ENCODE data around the gene FAM156B. TPM values are rescaled to one million over a fixed set of nuclear protein-coding genes. Genes with fewer than 3 reads are reported as not detected.
A peak's percentile ranks its signal among the peaks of the same experiment; 100 is the strongest.
"Not testable (repeated sequence)": the region's sequence is repeated elsewhere in the genome, so short reads cannot be mapped to it uniquely, and the experiment has no call there.

FAM156B gene
- total RNA-seq, 1 donor from 2014 or later, result 3.6 TPM

DNA sequence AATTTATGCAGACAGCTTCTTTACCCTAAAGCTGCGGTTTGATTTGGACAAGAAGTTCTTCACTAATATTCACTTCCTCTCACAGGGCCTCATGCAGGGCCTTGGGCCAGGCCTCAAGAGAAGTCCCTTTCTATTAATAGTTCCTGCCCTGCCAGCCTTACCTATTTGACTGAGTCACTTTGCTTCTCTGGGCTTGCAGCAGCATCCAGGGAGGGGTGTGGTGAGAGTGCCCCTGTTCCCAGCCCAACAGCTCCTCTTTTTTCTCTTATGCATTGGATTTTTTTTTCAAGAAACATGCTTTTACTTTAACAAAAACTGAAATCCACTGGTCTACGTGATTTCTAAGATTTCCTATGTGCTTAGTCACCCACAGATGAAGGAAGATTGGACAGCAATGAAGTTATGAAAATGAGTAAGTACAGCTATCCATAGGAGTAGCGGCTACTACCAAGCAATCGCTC is 26.7 kb downstream of the FAM156B start:
- DNase-seq (ENCODE audit: low read depth in 2 of 2), result no peak

DNA sequence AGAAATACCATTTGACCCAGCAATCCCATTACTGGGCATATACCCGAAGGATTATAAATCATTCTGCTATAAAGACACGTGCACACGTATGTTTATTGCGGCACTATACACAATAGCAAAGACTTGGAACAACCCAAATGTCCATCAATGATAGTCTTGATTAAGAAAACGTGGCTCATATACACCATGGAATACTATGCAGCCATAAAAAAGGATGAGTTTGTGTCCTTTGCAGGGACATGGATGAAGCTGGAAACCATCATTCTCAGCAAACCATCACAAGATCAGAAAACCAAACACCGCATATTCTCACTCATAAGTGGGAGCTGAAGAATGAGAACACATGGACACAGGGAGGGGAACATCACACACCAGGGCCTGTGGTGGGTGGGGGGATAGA is 33.1 kb downstream of the FAM156B start:
- not testable (repeated sequence) for DNase-seq (ENCODE audit: low read depth in 2 of 2)

DNA sequence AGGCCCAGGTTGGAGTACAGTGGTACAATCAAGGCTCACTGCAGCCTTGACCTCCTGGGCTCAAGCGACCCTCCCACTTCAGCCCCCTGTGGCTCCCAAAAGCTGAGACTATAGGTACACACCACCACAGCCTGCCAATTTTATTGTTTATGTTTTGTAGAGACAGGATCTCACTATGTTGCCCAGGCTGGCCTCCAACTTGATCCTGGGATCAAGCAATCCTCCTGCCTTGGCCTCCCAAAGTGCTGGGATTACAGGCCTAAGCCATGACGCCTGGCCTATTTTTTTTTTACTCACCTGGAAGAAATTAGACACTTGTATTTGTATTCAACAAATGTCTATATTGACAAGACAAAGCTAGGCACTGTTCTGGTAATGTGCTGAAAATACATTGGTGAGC is 36.1 kb downstream of the FAM156B start:
- DNase-seq (ENCODE audit: low read depth in 2 of 2), result no peak

DNA sequence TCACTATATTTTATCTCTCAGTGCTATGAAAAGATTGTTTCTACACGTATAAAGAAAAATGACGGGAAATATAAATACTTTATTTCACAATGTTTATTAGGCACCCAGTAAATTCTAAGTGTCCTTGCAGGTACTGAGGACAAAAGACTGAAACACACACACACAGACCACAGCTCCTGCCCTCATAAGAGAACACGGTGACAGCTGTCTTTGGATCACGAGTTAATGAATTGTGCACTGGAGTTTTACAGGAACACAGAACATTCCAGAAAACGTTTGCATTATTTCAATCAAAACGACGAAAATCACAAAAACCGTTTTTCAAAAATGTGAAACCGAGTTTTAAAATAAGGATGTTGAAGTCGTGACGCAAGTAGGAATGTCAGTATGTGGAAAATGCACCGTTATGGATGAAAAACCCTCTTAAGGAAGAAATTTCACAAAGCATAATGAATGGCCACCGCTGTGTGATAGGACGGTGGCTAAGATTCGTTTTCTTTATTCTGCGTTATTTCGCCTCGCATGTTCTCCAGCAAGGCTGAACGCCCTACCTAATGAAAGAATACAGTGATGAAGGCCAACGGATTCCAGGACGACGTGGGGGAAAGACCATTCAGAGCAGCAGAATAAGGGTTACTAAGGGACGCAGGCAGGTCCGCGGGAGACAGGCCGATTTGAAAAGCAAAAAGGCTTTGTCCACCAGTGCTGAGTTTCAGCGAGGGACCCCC is 37.0 kb downstream of the FAM156B start:
- DNase-seq (ENCODE audit: low read depth in 2 of 2), result peak in 1 of 2 donors; percentile 13

DNA sequence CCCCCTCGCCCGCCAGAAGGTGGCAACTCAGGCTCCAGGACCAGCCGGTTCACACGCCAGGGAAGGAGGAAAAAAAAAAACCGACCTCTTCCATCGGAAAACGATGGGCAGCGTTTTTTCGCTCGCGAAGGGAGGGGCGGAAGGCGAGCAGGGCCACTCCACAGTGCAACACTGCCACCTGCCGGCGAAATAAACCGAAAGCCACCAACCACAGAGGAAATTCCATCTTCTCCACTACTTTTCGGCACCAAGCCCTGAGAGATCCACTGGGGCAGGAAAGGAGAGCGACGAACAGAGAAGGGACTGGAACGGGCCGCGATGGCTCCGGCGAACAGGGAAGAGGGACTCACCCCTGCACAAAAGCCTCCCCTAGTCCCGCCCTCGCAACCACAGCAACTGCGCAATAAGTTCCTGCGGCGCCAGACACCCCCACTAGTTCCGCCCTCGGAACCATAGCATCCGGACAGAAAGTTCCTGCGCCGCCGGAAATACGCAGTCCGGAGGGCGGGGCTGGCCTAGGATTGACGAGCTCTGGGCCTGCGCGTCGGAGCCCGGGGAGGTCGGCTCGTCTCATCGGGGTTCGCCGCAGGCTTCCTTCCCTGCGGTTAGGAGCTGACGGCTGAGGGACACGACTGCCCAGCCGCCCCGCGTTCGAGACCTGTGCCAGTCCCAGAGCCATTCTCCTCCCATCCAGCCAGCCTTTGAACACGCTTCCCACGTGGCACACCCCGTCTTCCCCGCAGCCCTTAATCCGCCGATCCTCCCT is 37.8 kb downstream of the FAM156B start:
- DNase-seq (ENCODE audit: low read depth in 2 of 2), result peak; percentile 90 to 93

DNA sequence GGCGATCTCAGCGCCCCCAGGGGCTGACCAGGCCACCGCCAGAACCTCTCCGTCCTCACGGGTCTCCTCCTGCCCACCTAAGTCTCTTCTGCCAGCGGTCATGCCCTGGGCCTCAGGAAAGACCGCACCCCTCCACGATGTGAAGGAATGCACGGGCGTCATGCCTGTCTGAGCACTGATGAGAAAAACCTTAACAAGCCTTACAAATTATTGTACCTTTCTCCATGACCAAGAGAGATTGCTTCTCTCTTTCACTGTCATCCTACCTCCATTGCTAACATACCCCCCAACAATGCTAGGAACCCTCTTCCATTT is 38.3 kb downstream of the FAM156B start:
- not testable (repeated sequence) for DNase-seq (ENCODE audit: low read depth in 2 of 2)

DNA sequence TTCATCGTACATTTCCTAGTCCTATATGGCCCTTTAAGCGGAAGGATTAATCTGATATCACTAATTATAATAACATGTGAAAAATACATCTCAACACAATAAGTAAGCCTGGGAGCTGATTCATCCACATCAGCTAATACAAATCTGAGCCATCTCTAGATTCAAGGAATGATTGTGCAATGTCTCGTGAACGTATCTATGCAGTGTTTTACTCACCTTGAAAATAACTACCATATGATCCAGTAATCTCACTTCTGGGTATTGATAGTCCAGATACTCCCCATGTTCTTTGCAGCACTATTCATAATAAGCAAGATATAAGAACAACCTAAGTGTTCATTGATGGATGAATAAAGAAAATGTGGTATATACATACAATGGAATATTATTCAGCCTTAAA is 43.6 kb downstream of the FAM156B start:
- not testable (repeated sequence) for DNase-seq (ENCODE audit: low read depth in 2 of 2)

DNA sequence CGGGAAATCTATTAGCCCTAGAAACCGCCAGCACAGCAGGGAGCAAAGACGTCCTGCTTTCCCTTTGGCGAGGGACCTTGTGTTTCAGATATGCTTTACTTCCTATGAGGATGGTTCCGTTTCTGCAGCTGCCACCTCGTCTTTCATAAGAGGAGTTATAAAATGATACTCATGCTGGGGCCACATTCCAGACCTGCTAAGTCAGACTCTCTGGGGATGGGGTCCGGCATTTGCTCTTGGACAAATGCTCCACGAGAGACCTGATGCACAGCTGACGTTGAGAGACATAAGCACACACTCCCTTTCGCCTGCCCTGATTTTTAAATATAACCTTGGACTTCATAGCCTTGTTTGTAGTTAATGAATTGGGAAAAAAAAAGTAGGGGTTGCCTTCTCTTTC is 44.6 kb downstream of the FAM156B start:
- not testable (repeated sequence) for DNase-seq (ENCODE audit: low read depth in 2 of 2)

DNA sequence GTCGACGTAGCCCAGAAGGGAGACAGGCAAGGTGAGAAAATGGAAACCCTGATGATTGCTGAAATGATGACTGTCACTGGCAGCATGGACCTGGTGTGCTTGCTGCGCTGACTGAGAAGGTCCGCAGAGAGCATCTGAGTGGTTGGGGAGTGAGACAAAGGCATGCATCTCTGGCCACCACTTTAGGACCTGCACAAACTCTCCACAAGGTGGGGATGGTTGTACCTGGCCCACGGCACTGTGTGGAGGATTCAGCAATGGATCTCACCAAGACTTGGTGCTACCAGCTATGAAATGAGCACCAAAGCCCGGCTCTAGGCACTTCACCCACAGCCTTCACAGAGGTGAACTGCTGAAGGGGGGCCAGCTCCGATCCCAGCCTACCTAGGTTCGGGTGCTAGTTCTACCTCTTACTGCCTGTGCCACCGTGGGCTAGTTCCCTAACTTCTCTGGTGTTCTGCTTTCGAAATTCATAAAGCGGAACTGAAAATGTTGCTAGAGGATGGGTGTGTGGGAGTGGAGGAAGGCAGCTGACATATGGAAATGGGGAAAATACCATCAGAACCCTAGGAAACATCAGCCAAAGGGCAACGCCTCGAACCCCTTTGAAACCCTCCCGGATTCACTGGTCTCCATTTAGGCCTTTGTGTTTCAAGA is 48.8 kb downstream of the FAM156B start:
- not testable (repeated sequence) for DNase-seq (ENCODE audit: low read depth in 2 of 2)

DNA sequence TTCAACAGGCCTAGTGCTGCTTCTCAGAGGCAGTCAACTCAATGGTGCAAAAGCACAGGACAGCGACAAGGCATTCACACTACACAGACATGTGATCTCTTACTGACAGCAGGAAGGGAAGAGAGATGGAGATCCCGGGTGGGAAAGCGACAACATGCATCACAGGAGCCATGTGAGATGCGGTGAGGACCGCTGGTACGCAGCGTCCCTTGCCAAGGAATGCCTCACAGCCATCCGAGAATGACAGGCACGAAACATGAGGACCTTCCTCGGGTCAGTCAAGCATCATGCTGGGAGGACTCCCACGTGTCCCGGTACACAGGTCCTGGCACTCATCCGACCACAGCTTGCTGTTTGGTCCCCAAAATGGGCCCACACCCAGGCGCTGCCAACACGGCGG is 50.4 kb downstream of the FAM156B start:
- not testable (repeated sequence) for DNase-seq (ENCODE audit: low read depth in 2 of 2)

DNA sequence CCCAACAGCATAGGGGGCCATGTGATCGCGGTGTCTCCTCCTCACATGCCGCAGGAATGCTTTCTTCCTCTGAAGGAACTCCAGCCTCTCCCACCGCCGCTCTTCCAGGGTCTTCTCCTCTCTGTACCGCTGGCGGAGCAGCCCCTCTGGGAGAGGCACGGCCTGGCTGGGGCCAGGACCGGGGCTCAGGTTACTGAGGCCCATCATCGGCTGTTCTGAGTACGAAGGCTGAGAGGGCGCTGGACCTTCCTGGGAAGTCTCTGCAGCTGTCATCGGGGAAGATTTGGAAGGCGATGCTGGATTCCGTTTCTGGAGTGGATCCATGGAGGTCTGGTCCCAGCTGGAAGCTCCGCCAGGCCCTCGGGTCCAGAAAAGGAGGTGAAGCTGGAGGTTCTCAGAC is 51.1 kb downstream of the FAM156B start:
- not testable (repeated sequence) for DNase-seq (ENCODE audit: low read depth in 2 of 2)

DNA sequence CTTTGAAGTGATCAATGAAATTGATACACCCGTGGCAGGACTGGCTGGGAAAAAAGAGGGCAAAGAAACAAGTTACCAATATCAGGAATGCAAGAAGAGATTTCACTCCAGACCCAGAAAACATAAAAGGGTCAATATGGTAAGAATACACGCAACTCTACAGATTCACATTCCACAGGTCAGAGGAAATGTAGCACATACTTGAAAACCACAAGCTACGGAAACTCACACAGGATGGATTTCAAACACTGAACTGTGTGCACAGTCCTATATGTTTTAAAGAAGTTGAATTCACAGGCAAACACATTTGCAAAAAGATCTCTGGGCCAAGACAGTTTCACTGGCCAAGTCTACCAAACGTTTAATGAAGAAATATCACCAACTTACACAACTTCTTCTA is 52.2 kb downstream of the FAM156B start:
- not testable (repeated sequence) for DNase-seq (ENCODE audit: low read depth in 2 of 2)

DNA sequence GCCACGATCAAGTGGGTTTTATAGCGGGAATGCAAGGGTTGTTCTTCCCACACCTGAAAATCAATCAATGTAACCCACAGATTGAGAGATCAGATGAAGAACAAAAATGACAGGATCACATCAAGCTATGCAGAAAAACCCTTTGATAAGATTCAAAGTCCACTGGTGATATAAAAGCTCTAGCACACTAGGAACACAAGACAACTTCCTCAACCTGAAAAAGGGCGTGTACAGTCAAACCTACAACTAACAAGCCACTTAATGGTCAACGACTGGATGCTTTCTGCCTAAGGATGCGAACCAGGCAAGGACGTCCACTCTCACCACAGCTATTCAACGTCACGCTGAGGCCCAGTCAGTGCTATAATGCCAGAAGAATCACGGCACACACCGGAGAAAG is 52.8 kb downstream of the FAM156B start:
- not testable (repeated sequence) for DNase-seq (ENCODE audit: low read depth in 2 of 2)

Other genes with a start within 250 kb of the FAM156B start
- not detected in 2 replicates for gene SSX7, start 242.4 kb upstream of the FAM156B start, total RNA-seq
- gene SSX2, start 190.2 kb upstream of the FAM156B start, total RNA-seq, result not detected in 2 replicates
- not detected in 2 replicates for gene SSX2B, start 146.1 kb upstream of the FAM156B start, total RNA-seq
- gene SPANXN5, start 99.9 kb upstream of the FAM156B start, total RNA-seq, result not detected in 2 replicates
- gene XAGE5, start 86.0 kb upstream of the FAM156B start, total RNA-seq, result not detected in 2 replicates
- not detected in 2 replicates for gene XAGE3, start 29.2 kb upstream of the FAM156B start, total RNA-seq
- 4.9 and 5.3 TPM in 2 replicates for gene FAM156A, start 61.2 kb downstream of the FAM156B start, total RNA-seq
- 0.90 and 1.8 TPM in 2 replicates for gene GPR173, start 151.5 kb downstream of the FAM156B start, total RNA-seq
- 4.9 and 7.6 TPM in 2 replicates for gene TSPYL2, start 185.0 kb downstream of the FAM156B start, total RNA-seq
- gene KANTR, start 196.8 kb downstream of the FAM156B start, total RNA-seq, result 5.0 and 5.6 TPM in 2 replicates

All from dermis microvascular lymphatic vessel endothelial cell (primary cell).